ENCODE measurements around the gene HDAC9. TPM values are rescaled to one million over a fixed set of nuclear protein-coding genes. Genes with fewer than 3 reads are reported as not detected.
A peak's percentile ranks its signal among the peaks of the same experiment; 100 is the strongest.

The HDAC9 gene
- polyA plus RNA-seq, 1 of the 3 experiments (the other 2 are of a cell fraction), result 11.6 TPM

- 83% methylated on average over 6 of the region's 6 CpGs for WGBS (ENCODE audit: low lambda C conversion rate)
- H4K20me1 ChIP-seq (ENCODE audit: insufficient read depth), result no peaks in the 10 kb centered on the region
- H3K4me2 ChIP-seq, result no peak overlapping the region
- no peak for DNase-seq
- H3K27ac ChIP-seq (ENCODE audit: low read depth in 2 of 2, low read length in 1 of 2), result no peak overlapping the region; a peak in 1 of 4 replicates
- no peaks in the 10 kb centered on the region for H3K36me3 ChIP-seq (replicated peaks in 1 of 2; ENCODE audit: control insufficient read depth in 1 of 2, insufficient read depth in 2 of 2, low read length in 1 of 2)
- H3K4me3 ChIP-seq (ENCODE audit: low read depth in 2 of 2, low read length in 1 of 2), result no peak overlapping the region
- TF ChIP-seq NFIC (IDR thresholded peaks at IDR 0.05; ENCODE audit: borderline replicate concordance) (peak; percentile 10; the same call in 1 of the 2 replicates), MAX (IDR thresholded peaks at IDR 0.05; ENCODE audit: low read depth) (no peak), RFX5 (IDR thresholded peaks at IDR 0.05; ENCODE audit: low read length) (no peak), USF1 (IDR thresholded peaks at IDR 0.05; ENCODE audit: borderline replicate concordance, low read depth) (no peak), SMC3 (IDR thresholded peaks at IDR 0.05; ENCODE audit: low read depth, low read length) (no peak), PBX3 (IDR thresholded peaks at IDR 0.05) (no peak), SIN3A (IDR thresholded peaks at IDR 0.05; ENCODE audit: borderline replicate concordance, low read depth, low read length) (no peak), CHD2 (IDR thresholded peaks at IDR 0.05; ENCODE audit: low read length, partially characterized antibody) (no peak)
- H3K9me3 ChIP-seq, result no peaks in the 10 kb centered on the region
- H3K79me2 ChIP-seq (ENCODE audit: insufficient read depth), result no peaks in the 10 kb centered on the region
- H2AFZ ChIP-seq (ENCODE audit: low read depth), result no peak overlapping the region
- no peaks in the 10 kb centered on the region for H3K27me3 ChIP-seq (ENCODE audit: insufficient read depth)
- ChIA-PET CTCF (interaction anchor here (0.9 to 2.4 kb wide), 4 partner anchors 12 to 105 kb away, joined by 3 to 7 read pairs (median 4); no protein-coding TSS in a partner anchor), POLR2A (no interaction called here)
- peaks cover 11% of the 10 kb centered on the region for H3F3A ChIP-seq (replicated peaks; ENCODE audit: insufficient read depth)
- H3K4me1 ChIP-seq (ENCODE audit: control insufficient read depth in 1 of 2, insufficient read depth in 2 of 2, low read depth in 1 of 2, low read length in 1 of 2), result peaks cover 14 to 25% of the 10 kb centered on the region in 2 experiments; a peak in 3 of 4 replicates
- H3K9ac ChIP-seq, result no peak overlapping the region
- H3K9me2 ChIP-seq, result no peaks in the 10 kb centered on the region
Measured at GRCh38 chr7:18457832-18458231, 37.7 kb upstream of the HDAC9 start.

- H3K9me2 ChIP-seq, result no peaks in the 10 kb centered on the region
- no peaks in the 10 kb centered on the region for H3K79me2 ChIP-seq (ENCODE audit: insufficient read depth)
- ChIA-PET POLR2A (interaction anchor here (1.1 kb wide), 1 partner anchor 9 kb away, joined by 3 read pairs; no protein-coding TSS in a partner anchor), CTCF (interaction anchor here (0.6 to 2.4 kb wide), 6 partner anchors 10 to 116 kb away, joined by 3 to 8 read pairs (median 4); partner anchors contain the start of gene HDAC9)
- no peak for TF ChIP-seq TAF1 (IDR thresholded peaks at IDR 0.05; ENCODE audit: borderline replicate concordance, low read depth, low read length)
- no peak for TF ChIP-seq SMC3 (IDR thresholded peaks at IDR 0.05; ENCODE audit: low read depth, low read length)
- no peak for TF ChIP-seq REST (IDR thresholded peaks at IDR 0.05; ENCODE audit: low read depth, low read length)
- no peak overlapping the region for H3K27ac ChIP-seq (ENCODE audit: low read depth in 2 of 2, low read length in 1 of 2)
- 75% methylated on average over 5 of the region's 5 CpGs for WGBS (ENCODE audit: low lambda C conversion rate)
- no peak overlapping the region for H3K9ac ChIP-seq
- H3K4me1 ChIP-seq (ENCODE audit: control insufficient read depth in 1 of 2, insufficient read depth in 2 of 2, low read depth in 1 of 2, low read length in 1 of 2), result peaks cover 14 to 25% of the 10 kb centered on the region in 2 experiments; a peak in 3 of 4 replicates
- H3K9me3 ChIP-seq, result no peaks in the 10 kb centered on the region
- H2AFZ ChIP-seq (ENCODE audit: low read depth), result no peak overlapping the region
- DNase-seq, result no peak
- no peaks in the 10 kb centered on the region for H3K36me3 ChIP-seq (replicated peaks in 1 of 2; ENCODE audit: control insufficient read depth in 1 of 2, insufficient read depth in 2 of 2, low read length in 1 of 2)
- H3K4me2 ChIP-seq, result no peak overlapping the region
- H3F3A ChIP-seq (replicated peaks; ENCODE audit: insufficient read depth), result peaks cover 11% of the 10 kb centered on the region
- no peak overlapping the region for H3K4me3 ChIP-seq (ENCODE audit: low read depth in 2 of 2, low read length in 1 of 2)
- no peaks in the 10 kb centered on the region for H4K20me1 ChIP-seq (ENCODE audit: insufficient read depth)
- H3K27me3 ChIP-seq (ENCODE audit: insufficient read depth), result no peaks in the 10 kb centered on the region
Measured at GRCh38 chr7:18458830-18459229, 36.7 kb upstream of the HDAC9 start.

Measured in SK-N-SH (cell line).